Activated CD8-positive, alpha-beta T cell treated with anti-CD3 and anti-CD28 coated beads for 36 hours (primary cell): ENCODE results near the gene STAB2. TPM values are rescaled to one million over a fixed set of nuclear protein-coding genes. Genes with fewer than 3 reads are reported as not detected.

Experiments used
- ATAC-seq: fragments of 200-7000 bp; cut with Tn5 transposase; one replicate; pipeline ENCODE4 v1.10.0; 2021; ENCODE audit warnings: mild to moderate bottlenecking, moderate library complexity
- CTCF ChIA-PET: fragments of 350-600 bp; sonication (Branson Sonifier 250); formaldehyde crosslinking; loops from one replicate; lab custom pipeline; 2021; ENCODE audit warnings: antibody characterized with exemption; lab: Charles Lee
- POLR2A ChIA-PET: fragments of 350-600 bp; sonication (Branson Sonifier 250); formaldehyde crosslinking; loops from one replicate; lab custom pipeline; 2021; ENCODE audit warnings: antibody characterized with exemption; lab: Charles Lee
- DNase-seq: peaks from one replicate; pipeline ENCODE4 v3.0.0-alpha.2; 2020
- H3K27ac Mint-ChIP-seq: one replicate; pipeline ENCODE4 v1.8.0; 2021; ENCODE audit warnings: mild to moderate bottlenecking, mixed read lengths
- H3K27me3 Mint-ChIP-seq: one replicate; pipeline ENCODE4 v1.8.0; 2021; ENCODE audit warnings: mixed read lengths
- H3K36me3 Mint-ChIP-seq: one replicate; pipeline ENCODE4 v1.8.0; 2021; ENCODE audit warnings: low read depth, mixed read lengths
- H3K4me1 Mint-ChIP-seq: one replicate; pipeline ENCODE4 v1.8.0; 2021; ENCODE audit warnings: low read depth, mixed read lengths
- H3K4me3 Mint-ChIP-seq: one replicate; pipeline ENCODE4 v1.8.0; 2021; ENCODE audit warnings: mild to moderate bottlenecking, moderate library complexity, mixed read lengths
- H3K9me3 Mint-ChIP-seq: one replicate; pipeline ENCODE4 v1.8.0; 2021; ENCODE audit warnings: mixed read lengths
- CTCF ChIP-seq: fragments of 200-600 bp; IDR thresholded peaks from one replicate; pipeline ENCODE4 v1.8.0; 2022; ENCODE audit warnings: antibody characterized with exemption, mild to moderate bottlenecking
- intact Hi-C: fragments of 100-400 bp; cut with micrococcal nuclease; formaldehyde crosslinking; loops from one replicate; pipeline ENCODE4 v1.10.0; 2022
- total RNA-seq, 2 experiments: library from RNA; stranded (reverse); gene quantifications; one replicate each; pipeline ENCODE4 v1.2.3, GENCODE V29; 2021

STAB2 gene
- total RNA-seq, 2 experiments from 2014 or later, result not detected

GRCh38 chr12:103640410-103640809 lies 53.3 kb downstream of the STAB2 start:
- Mint-ChIP-seq H3K27ac (no peak overlapping the region), H3K36me3 (no peaks in the 10 kb centered on the region), H3K27me3 (no peaks in the 10 kb centered on the region), H3K4me3 (no peak overlapping the region), H3K4me1 (no peaks in the 10 kb centered on the region), H3K9me3 (peaks cover 3% of the 10 kb centered on the region)
- CTCF ChIA-PET, result interaction anchor here (2.5 kb wide), 1 partner anchor 8 kb away, joined by 22 read pairs; no protein-coding TSS in a partner anchor
- ATAC-seq (no peak), DNase-seq (no peak)
- POLR2A ChIA-PET, result no interaction called here
- TF ChIP-seq CTCF, result no peak
- intact Hi-C loops, result no loop called here

GRCh38 chr12:103640831-103641230 lies 53.8 kb downstream of the STAB2 start:
- CTCF ChIA-PET, result interaction anchor here (2.5 kb wide), 1 partner anchor 8 kb away, joined by 22 read pairs; no protein-coding TSS in a partner anchor
- no peaks in the 10 kb centered on the region for H3K4me1 Mint-ChIP-seq

DNA sequence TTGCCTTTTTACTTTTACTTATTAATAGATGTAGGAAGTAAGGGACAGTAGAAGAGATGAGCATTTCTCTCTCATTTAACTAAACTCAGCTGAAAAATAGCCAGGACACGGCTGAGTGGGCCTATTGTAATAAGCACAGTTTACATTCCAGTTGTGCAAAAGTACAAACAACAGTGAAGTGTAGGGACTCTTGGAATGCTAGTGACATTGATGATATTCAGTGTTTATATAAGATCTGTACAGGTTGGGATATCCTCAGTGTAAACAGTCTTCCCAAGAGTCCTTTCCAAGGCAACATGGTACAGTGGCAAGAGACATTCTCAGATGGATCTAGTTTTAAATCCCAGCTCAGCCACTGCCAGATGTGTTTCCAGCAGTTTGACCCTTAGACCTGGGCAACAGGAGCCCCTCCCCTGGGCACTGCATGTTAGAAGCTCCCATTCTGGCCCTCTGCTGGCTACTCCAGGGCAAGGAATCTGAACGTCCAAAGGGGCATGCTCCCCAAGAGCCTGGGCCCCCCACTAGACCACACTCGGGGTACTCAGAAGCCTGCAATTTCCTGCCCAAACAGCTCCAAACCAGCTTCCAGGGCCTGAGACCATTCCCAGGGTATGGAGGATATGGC lies 55.3 kb downstream of the STAB2 start:
- Mint-ChIP-seq H3K9me3 (peaks cover 3% of the 10 kb centered on the region), H3K36me3 (no peaks in the 10 kb centered on the region), H3K27me3 (peaks cover 8% of the 10 kb centered on the region), H3K4me3 (no peak overlapping the region), H3K27ac (no peak overlapping the region), H3K4me1 (no peaks in the 10 kb centered on the region)
- ChIA-PET CTCF (interaction anchor here (2.5 kb wide), 1 partner anchor 10 kb away, joined by 22 read pairs; no protein-coding TSS in a partner anchor), POLR2A (no interaction called here)
- DNase-seq (no peak), ATAC-seq (no peak)
- TF ChIP-seq CTCF, result no peak
- intact Hi-C loops, result no loop called here

More at GRCh38 chr12:103640831-103641230, 53.8 kb downstream of the STAB2 start:
- POLR2A ChIA-PET, result no interaction called here
- ATAC-seq (no peak), DNase-seq (no peak)
- TF ChIP-seq CTCF, result no peak
- intact Hi-C loops, result no loop called here
- Mint-ChIP-seq H3K4me3 (no peak overlapping the region), H3K36me3 (no peaks in the 10 kb centered on the region), H3K27me3 (no peaks in the 10 kb centered on the region), H3K9me3 (peaks cover 3% of the 10 kb centered on the region), H3K27ac (no peak overlapping the region)

- no peak for TF ChIP-seq CTCF
- no peaks in the 10 kb centered on the region for H3K9me3 Mint-ChIP-seq
- no peak for DNase-seq
- H3K4me1 Mint-ChIP-seq, result no peaks in the 10 kb centered on the region
- H3K27ac Mint-ChIP-seq, result no peak overlapping the region
- intact Hi-C loops, result no loop called here
- H3K36me3 Mint-ChIP-seq, result no peaks in the 10 kb centered on the region
- ChIA-PET POLR2A (no interaction called here), CTCF (interaction anchor here (0.7 to 3.3 kb wide), 2 partner anchors 12 to 13 kb away, joined by 3 to 9 read pairs; no protein-coding TSS in a partner anchor)
- no peak for ATAC-seq
- H3K27me3 Mint-ChIP-seq, result peaks cover 11% of the 10 kb centered on the region
- no peak overlapping the region for H3K4me3 Mint-ChIP-seq
Measured at GRCh38 chr12:103645202-103645601, 58.1 kb downstream of the STAB2 start.

DNA sequence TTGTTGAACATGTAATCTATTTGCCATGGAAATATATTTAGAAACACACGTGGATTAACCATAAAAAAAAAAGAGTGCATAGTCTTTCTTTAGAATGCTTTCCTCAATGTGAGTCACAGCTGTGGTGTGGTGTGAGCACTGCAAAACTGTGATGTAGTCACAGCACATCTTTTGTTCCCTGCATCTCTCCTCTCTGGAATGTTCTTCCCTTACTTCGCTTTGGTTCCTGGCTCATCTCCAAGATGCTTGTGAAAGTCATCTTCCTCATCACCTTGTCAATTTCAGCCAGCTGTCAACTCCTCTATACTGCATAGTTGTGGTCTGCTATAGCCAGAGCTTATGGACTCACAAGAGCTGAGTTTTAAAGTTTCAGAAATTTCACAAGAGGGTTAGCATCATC lies 60.2 kb downstream of the STAB2 start:
- H3K4me1 Mint-ChIP-seq, result no peaks in the 10 kb centered on the region
- POLR2A ChIA-PET, result no interaction called here
- no peak for TF ChIP-seq CTCF
- H3K9me3 Mint-ChIP-seq, result no peaks in the 10 kb centered on the region
- no peak for ATAC-seq
- H3K36me3 Mint-ChIP-seq, result no peaks in the 10 kb centered on the region
- H3K27me3 Mint-ChIP-seq, result peaks cover 11% of the 10 kb centered on the region
- H3K4me3 Mint-ChIP-seq, result no peak overlapping the region
- intact Hi-C loops, result no loop called here
- H3K27ac Mint-ChIP-seq, result no peak overlapping the region
- no peak for DNase-seq
- CTCF ChIA-PET, result interaction anchor here (3.3 kb wide), 1 partner anchor 15 kb away, joined by 9 read pairs; no protein-coding TSS in a partner anchor
